Measurements from ENCODE around the gene RASSF1. TPM values are rescaled to one million over a fixed set of nuclear protein-coding genes. Genes with fewer than 3 reads are reported as not detected.
A peak's percentile ranks its signal among the peaks of the same experiment; 100 is the strongest.

The RASSF1 gene
- total and polyA plus RNA-seq, 2 donors (not counting 3 experiments of a cell fraction or from before 2014, with no cell fraction given): 31.9 to 59.7 TPM

DNA sequence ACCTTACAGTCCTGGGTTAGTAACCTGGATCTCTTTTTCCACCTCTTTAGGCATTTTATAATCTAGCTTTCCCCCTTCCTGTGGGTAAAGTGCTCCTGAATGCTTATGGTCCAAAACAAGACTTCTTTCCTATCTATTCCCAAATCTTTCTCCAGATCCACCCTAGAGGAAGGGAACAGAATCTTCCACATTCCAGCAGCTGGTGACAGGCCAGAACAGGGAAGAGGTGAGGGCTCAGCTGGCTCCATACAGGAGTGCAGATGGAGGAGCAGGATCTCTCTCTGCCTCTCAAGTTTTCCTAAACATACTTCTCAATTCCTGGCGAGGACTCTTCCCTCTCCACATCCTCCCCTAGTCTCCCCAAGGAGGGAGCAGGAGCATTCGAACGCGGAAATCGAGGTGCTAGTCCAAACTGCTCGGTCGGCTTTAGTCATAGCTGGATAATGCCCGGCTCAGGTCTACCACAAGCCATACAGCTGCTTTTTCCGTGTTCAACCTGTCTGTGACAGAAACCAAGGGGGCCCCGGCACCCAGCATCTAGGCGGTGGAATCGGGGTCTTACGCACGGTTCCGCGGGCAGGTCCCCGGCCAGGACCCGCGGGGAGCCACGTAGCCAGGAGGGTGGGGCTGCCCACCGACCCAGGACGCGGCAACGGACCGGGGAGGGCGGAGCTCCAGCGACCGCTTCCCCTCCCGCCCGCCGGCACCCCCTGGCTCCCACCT, 4.0 kb downstream of the RASSF1 start:
- DNase-seq (ENCODE audit: low read depth, low spot score): peak; percentile 37
- BruUV-seq (replicated peaks): TSS peak; percentile 63
- no peaks in the 10 kb centered on the region for H3K9me3 ChIP-seq (replicated peaks; ENCODE audit: control insufficient read depth, insufficient read depth, low read length)
- ChIA-PET POLR2A (interaction anchor here (0.5 to 6.1 kb wide), 5 partner anchors 9 to 207 kb away, joined by 3 to 38 read pairs (median 7); partner anchors contain the start of genes HYAL2, HYAL3, NAA80 and TUSC2), CTCF (interaction anchor here (0.9 to 5.0 kb wide), 10 partner anchors 9 to 275 kb away, joined by 3 to 66 read pairs (median 8); partner anchors contain the start of genes CISH, CYB561D2, HYAL2 and HYAL3)
- dilution Hi-C loops (cut with MboI; ENCODE audit: extremely low pct_ligation_motif_present, low sequenced_read_pairs) (no loop called here), intact Hi-C loops (cut with micrococcal nuclease) (loop anchor here (1.0 kb wide), 2 partner anchors 8 to 37 kb away; partner anchors contain the start of genes HYAL3, NAA80 and TUSC2)
- H3K4me2 ChIP-seq (ENCODE audit: insufficient read depth, low read length): peak overlapping the region; percentile 93
- no peaks in the 10 kb centered on the region for H3K27me3 ChIP-seq (ENCODE audit: control insufficient read depth in 2 of 2, insufficient read depth in 2 of 2, low read length in 2 of 2)
- TF ChIP-seq GATA2 (IDR thresholded peaks at IDR 0.05; ENCODE audit: insufficient read depth, insufficient read length, low read depth, low read length): peak; percentile 16
- TF ChIP-seq, protein P1, sequence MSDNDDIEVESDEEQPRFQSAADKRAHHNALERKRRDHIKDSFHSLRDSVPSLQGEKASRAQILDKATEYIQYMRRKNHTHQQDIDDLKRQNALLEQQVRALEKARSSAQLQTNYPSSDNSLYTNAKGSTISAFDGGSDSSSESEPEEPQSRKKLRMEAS (IDR thresholded peaks at IDR 0.05; ENCODE audit: insufficient read depth, insufficient read length): no peak
- peaks cover under 1 to 5% of the 10 kb centered on the region in 2 experiments for H3K36me3 ChIP-seq (ENCODE audit: control insufficient read depth in 2 of 2, extremely low read depth in 1 of 2, insufficient read depth in 2 of 2, low read length in 2 of 2)
- peaks cover 54% of the 10 kb centered on the region for H3K79me2 ChIP-seq (ENCODE audit: control insufficient read depth, insufficient read depth, low read length)
- FAIRE-seq: peak; percentile 26
- no peak overlapping the region for H2AFZ ChIP-seq (ENCODE audit: low read depth, low read length)
- H4K20me1 ChIP-seq (replicated peaks; ENCODE audit: control insufficient read depth, extremely low read depth, insufficient read depth, low read length): no peaks in the 10 kb centered on the region
- peak overlapping the region; percentile 95 for H3K27ac ChIP-seq (ENCODE audit: insufficient read depth, low read depth, low read length)
- peak overlapping the region; percentile 85 to 93 (median 90) for H3K4me3 ChIP-seq (replicated peaks in 1 of 3; ENCODE audit: insufficient read depth in 1 of 3, low read depth in 1 of 3, low read length in 3 of 3)
- H3K4me1 ChIP-seq (ENCODE audit: control insufficient read depth, extremely low read depth, insufficient read depth, low read length): peaks cover 43% of the 10 kb centered on the region
- no peaks in the 10 kb centered on the region for H3K9me1 ChIP-seq (replicated peaks; ENCODE audit: control insufficient read depth, extremely low read depth, insufficient read depth, low read length)
- H3K9ac ChIP-seq (replicated peaks; ENCODE audit: extremely low read depth, insufficient read depth, low read length): peak overlapping the region; percentile 92

DNA sequence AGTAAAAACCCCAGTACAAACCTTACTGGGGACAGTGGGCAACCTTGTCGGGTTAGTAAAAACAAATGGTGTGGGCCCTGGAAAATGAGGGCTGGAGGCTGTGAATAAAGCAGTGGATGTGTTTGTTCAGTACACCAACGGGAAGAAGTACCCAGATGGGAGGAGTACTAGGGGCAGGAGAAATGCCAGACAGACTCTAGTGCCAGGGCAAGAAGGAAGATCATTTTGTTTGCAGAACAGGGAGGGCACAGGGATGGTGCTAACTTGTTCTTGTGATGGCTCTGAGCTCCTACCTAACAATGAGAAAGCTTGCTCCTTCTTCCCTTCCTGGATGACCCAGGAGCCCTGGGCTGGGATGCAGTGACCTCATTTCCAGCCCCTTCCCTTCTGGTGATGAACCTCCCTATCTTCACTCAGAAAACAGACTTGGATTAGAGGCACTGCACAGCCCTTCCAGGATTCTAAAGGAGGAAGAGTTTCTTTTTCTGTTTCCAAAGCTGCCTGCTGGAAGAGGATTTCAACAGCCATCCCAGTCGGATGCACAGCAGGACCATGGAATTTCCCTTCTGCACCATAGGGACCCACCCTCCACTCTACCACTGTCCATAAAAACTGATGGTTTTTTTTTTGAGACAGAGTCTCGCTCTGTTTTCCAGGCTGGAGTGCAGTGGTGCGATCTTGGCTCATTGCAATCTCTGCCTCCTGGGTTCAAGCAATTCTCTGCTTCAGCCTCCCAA, 6.1 kb downstream of the RASSF1 start:
- DNase-seq (ENCODE audit: low read depth, low spot score) (peak; percentile 47), FAIRE-seq (no peak)
- H3K9me3 ChIP-seq (replicated peaks; ENCODE audit: control insufficient read depth, insufficient read depth, low read length): no peaks in the 10 kb centered on the region
- ChIA-PET CTCF (interaction anchor here (0.6 to 5.0 kb wide), 5 partner anchors 11 to 208 kb away, joined by 3 to 66 read pairs (median 4); partner anchors contain the start of gene HYAL2), POLR2A (interaction anchor here (6.1 kb wide), 1 partner anchor 12 kb away, joined by 38 read pairs; the partner anchor contains the start of gene HYAL2)
- peak overlapping the region in 1 of 3 experiments; percentile 24 for H3K4me3 ChIP-seq (replicated peaks in 1 of 3; ENCODE audit: insufficient read depth in 1 of 3, low read depth in 1 of 3, low read length in 3 of 3)
- peaks cover 60% of the 10 kb centered on the region for H3K79me2 ChIP-seq (ENCODE audit: control insufficient read depth, insufficient read depth, low read length)
- TF ChIP-seq FOS (IDR thresholded peaks at IDR 0.05; ENCODE audit: borderline replicate concordance, insufficient read depth, low read length) (no peak), JUN (IDR thresholded peaks at IDR 0.05; ENCODE audit: borderline replicate concordance, insufficient read depth, insufficient read length, low read depth) (no peak), GATA2 (IDR thresholded peaks at IDR 0.05; ENCODE audit: insufficient read depth, insufficient read length, low read depth, low read length) (no peak), EZH2 (IDR thresholded peaks at IDR 0.05; ENCODE audit: borderline replicate concordance, low read depth, low read length, severe bottlenecking) (no peak), POLR2AphosphoS5 (IDR thresholded peaks at IDR 0.05; ENCODE audit: insufficient read depth, low read depth, low read length) (no peak), POLR2A (IDR thresholded peaks at IDR 0.05; ENCODE audit: low read depth, low read length) (no peak), MYC (IDR thresholded peaks at IDR 0.05; ENCODE audit: low read depth, low read length) (no peak)
- TF ChIP-seq, protein P1 (IDR thresholded peaks at IDR 0.05; ENCODE audit: insufficient read depth, insufficient read length): no peak
- TF ChIP-seq, protein P2, sequence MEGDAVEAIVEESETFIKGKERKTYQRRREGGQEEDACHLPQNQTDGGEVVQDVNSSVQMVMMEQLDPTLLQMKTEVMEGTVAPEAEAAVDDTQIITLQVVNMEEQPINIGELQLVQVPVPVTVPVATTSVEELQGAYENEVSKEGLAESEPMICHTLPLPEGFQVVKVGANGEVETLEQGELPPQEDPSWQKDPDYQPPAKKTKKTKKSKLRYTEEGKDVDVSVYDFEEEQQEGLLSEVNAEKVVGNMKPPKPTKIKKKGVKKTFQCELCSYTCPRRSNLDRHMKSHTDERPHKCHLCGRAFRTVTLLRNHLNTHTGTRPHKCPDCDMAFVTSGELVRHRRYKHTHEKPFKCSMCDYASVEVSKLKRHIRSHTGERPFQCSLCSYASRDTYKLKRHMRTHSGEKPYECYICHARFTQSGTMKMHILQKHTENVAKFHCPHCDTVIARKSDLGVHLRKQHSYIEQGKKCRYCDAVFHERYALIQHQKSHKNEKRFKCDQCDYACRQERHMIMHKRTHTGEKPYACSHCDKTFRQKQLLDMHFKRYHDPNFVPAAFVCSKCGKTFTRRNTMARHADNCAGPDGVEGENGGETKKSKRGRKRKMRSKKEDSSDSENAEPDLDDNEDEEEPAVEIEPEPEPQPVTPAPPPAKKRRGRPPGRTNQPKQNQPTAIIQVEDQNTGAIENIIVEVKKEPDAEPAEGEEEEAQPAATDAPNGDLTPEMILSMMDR (IDR thresholded peaks at IDR 0.05; ENCODE audit: extremely low read depth in 1 of 2, insufficient read depth in 1 of 2, low read depth in 1 of 2, low read length in 2 of 2): no peak
- dilution Hi-C loops (cut with MboI; ENCODE audit: extremely low pct_ligation_motif_present, low sequenced_read_pairs) (no loop called here), intact Hi-C loops (cut with micrococcal nuclease) (loop anchor here (1.0 kb wide), 1 partner anchor 11 kb away; no protein-coding TSS in a partner anchor)
- no peaks in the 10 kb centered on the region for H3K27me3 ChIP-seq (ENCODE audit: control insufficient read depth in 2 of 2, insufficient read depth in 2 of 2, low read length in 2 of 2)
- no peaks in the 10 kb centered on the region for H3K9me1 ChIP-seq (replicated peaks; ENCODE audit: control insufficient read depth, extremely low read depth, insufficient read depth, low read length)
- peak overlapping the region; percentile 93 for H3K4me2 ChIP-seq (ENCODE audit: insufficient read depth, low read length)
- peaks cover 36% of the 10 kb centered on the region for H3K4me1 ChIP-seq (ENCODE audit: control insufficient read depth, extremely low read depth, insufficient read depth, low read length)
- no peak overlapping the region for H2AFZ ChIP-seq (ENCODE audit: low read depth, low read length)
- no peaks in the 10 kb centered on the region for H4K20me1 ChIP-seq (replicated peaks; ENCODE audit: control insufficient read depth, extremely low read depth, insufficient read depth, low read length)
- peaks cover 20 to 26% of the 10 kb centered on the region in 2 experiments for H3K36me3 ChIP-seq (ENCODE audit: control insufficient read depth in 2 of 2, extremely low read depth in 1 of 2, insufficient read depth in 2 of 2, low read length in 2 of 2)
- no TSS peak for BruUV-seq (replicated peaks)
- peak overlapping the region; percentile 78 for H3K9ac ChIP-seq (replicated peaks; ENCODE audit: extremely low read depth, insufficient read depth, low read length)
- peak overlapping the region; percentile 95 for H3K27ac ChIP-seq (ENCODE audit: insufficient read depth, low read depth, low read length)

All from endothelial cell of umbilical vein (primary cell).